ENCODE measurements around the gene SPTBN1. TPM values are rescaled to one million over a fixed set of nuclear protein-coding genes. Genes with fewer than 3 reads are reported as not detected.

SPTBN1 gene
- total and polyA plus RNA-seq, 2 of the 4 experiments (the other 2 are of a cell fraction): 49.1 to 241 TPM

GRCh38 chr2:54595161-54595803, 139.2 kb downstream of the SPTBN1 start:
- Histone ChIP-seq H3K56ac (ENCODE audit: extremely low read depth, insufficient read depth, low read length) (no peak overlapping the region), H2AFZ (replicated peaks; ENCODE audit: low read length, poor library complexity) (no peak overlapping the region), H4K8ac (ENCODE audit: low read depth in 2 of 2, low read length in 2 of 2) (no peak overlapping the region), H3K9me3 (ENCODE audit: control insufficient read depth, insufficient read depth, low read length) (no peaks in the 10 kb centered on the region), H2AK9ac (replicated peaks; ENCODE audit: low read depth, low read length, poor library complexity) (no peak overlapping the region), H3K18ac (ENCODE audit: low read depth, low read length) (no peak overlapping the region), H3K4me2 (ENCODE audit: low read depth, low read length) (no peak overlapping the region), H2AK5ac (ENCODE audit: low read depth, low read length) (no peak overlapping the region), H3K4me3 (ENCODE audit: insufficient read depth, low read depth, low read length) (no peak overlapping the region), H3K36me3 (ENCODE audit: control insufficient read depth, insufficient read depth, low read length) (peaks cover 18% of the 10 kb centered on the region), H4K91ac (ENCODE audit: insufficient read depth, low read depth, low read length) (no peak overlapping the region), H4K5ac (ENCODE audit: low read depth, low read length) (no peak overlapping the region), H3K23ac (ENCODE audit: low read depth, low read length) (no peak overlapping the region), H4K20me1 (ENCODE audit: insufficient read depth, low read length) (peaks cover 53% of the 10 kb centered on the region), H3K4me1 (ENCODE audit: control insufficient read depth, insufficient read depth, low read length) (peaks cover 9% of the 10 kb centered on the region; the same call in 1 of the 2 replicates), H3K79me1 (ENCODE audit: low read depth in 1 of 2, low read length in 2 of 2) (peaks cover 48 to 92% of the 10 kb centered on the region in 2 experiments), H3K4ac (ENCODE audit: low read depth, low read length) (no peak overlapping the region), H3K27ac (ENCODE audit: insufficient read depth, low read length) (no peak overlapping the region), H3K9me1 (ENCODE audit: insufficient read depth, low read length) (peaks cover 34% of the 10 kb centered on the region; the same call in 1 of the 2 replicates), H2BK20ac (ENCODE audit: low read depth, low read length) (no peak overlapping the region), H3K27me3 (ENCODE audit: control insufficient read depth, insufficient read depth, low read length) (no peaks in the 10 kb centered on the region), H2BK5ac (ENCODE audit: low read depth, low read length, poor library complexity, severe bottlenecking) (no peak overlapping the region), H3K14ac (replicated peaks; ENCODE audit: low read depth, low read length) (no peak overlapping the region), H2BK15ac (ENCODE audit: low read depth, low read length) (no peak overlapping the region), H3K9ac (ENCODE audit: low read depth, low read length) (no peak overlapping the region), H2BK120ac (ENCODE audit: low read depth, low read length) (no peak overlapping the region)
- intact Hi-C loops (cut with micrococcal nuclease): no loop called here
- DNase-seq (no peak), ATAC-seq (ENCODE audit: low read depth) (no peak)
- TF ChIP-seq RAD21 (IDR thresholded peaks at IDR 0.05; ENCODE audit: low read length) (no peak), RFX5 (IDR thresholded peaks at IDR 0.05; ENCODE audit: low read depth, low read length) (no peak), BHLHE40 (IDR thresholded peaks at IDR 0.05; ENCODE audit: low read depth, low read length) (no peak), MAZ (IDR thresholded peaks at IDR 0.05; ENCODE audit: borderline replicate concordance, low read depth, low read length) (no peak)
- BruUV-seq (replicated peaks): no TSS peak
- ChIA-PET POLR2A (ENCODE audit: unreplicated experiment) (no interaction called here), CTCF (interaction anchor here (0.8 kb wide), 1 partner anchor 10 kb away, joined by 3 read pairs; no protein-coding TSS in a partner anchor)
- 97% methylated on average over 5 of the region's 13 CpGs; no CpG with 5 or more reads in 1 of the 2 experiments for WGBS, 2 experiments (ENCODE audit: extremely low coverage in 2 of 2, insufficient read length in 1 of 2)
- dilution Hi-C loops (cut with HindIII; ENCODE audit: low sequenced_read_pairs, unreplicated experiment): no loop called here
- in situ Hi-C loops (cut with MboI; ENCODE audit: low sequenced_read_pairs): no loop called here

Measured in IMR-90 (cell line).